Endothelial cell of umbilical vein (primary cell): ENCODE measurements around the gene FXYD4.

Experiments used
- CTCF ChIP-seq, 2 donors: IDR thresholded peaks; 1 replicate in 1 of 2; 2 replicates in 1 of 2; pipeline ENCODE4 v1.5.1; 2011; ENCODE audit warnings: low read length in 2 of 2, mild to moderate bottlenecking in 2 of 2, moderate library complexity in 2 of 2, control low read depth in 1 of 2, inconsistent platforms in 1 of 2, low read depth in 1 of 2; ENCODE audit not compliant: insufficient read depth in 1 of 2; ENCODE audit errors: extremely low read depth in 1 of 2
- EZH2 ChIP-seq: IDR thresholded peaks from 2 replicates; pipeline ENCODE4 v1.6.1; 2012; ENCODE audit warnings: borderline replicate concordance, low read depth, mild to moderate bottlenecking, moderate library complexity, low read length, inconsistent platforms; ENCODE audit not compliant: severe bottlenecking
- FOS ChIP-seq: IDR thresholded peaks from 2 replicates; pipeline ENCODE4 v1.6.1; 2011; ENCODE audit warnings: mild to moderate bottlenecking, low read length, moderate library complexity, borderline replicate concordance; ENCODE audit not compliant: insufficient read depth
- MAX ChIP-seq: IDR thresholded peaks from 2 replicates; pipeline ENCODE4 v1.6.1; 2011; ENCODE audit not compliant: insufficient read depth, insufficient read length
- MYC ChIP-seq: IDR thresholded peaks from one replicate; pipeline ENCODE4 v1.6.1; 2011; ENCODE audit warnings: mild to moderate bottlenecking, low read depth, low read length
- POLR2A ChIP-seq: IDR thresholded peaks from 2 replicates; pipeline ENCODE4 v1.6.1; 2012; ENCODE audit warnings: low read depth, mild to moderate bottlenecking, control low read depth, low read length
- POLR2AphosphoS5 ChIP-seq: IDR thresholded peaks from 2 replicates; pipeline ENCODE4 v1.6.1; 2012; ENCODE audit warnings: low read depth, mild to moderate bottlenecking, control low read depth, low read length, moderate library complexity; ENCODE audit not compliant: insufficient read depth

- TF ChIP-seq EZH2, result no peak
- TF ChIP-seq POLR2AphosphoS5, result no peak
- no peak for TF ChIP-seq CTCF (IDR thresholded peaks at IDR 0.05; ENCODE audit: extremely low read depth in 1 of 2, insufficient read depth in 1 of 2, low read depth in 1 of 2, low read length in 2 of 2)
- no peak for TF ChIP-seq POLR2A
- TF ChIP-seq MAX, result no peak
- TF ChIP-seq FOS, result no peak
- no peak for TF ChIP-seq MYC
These were observed 36.9 kb downstream of the FXYD4 start for GRCh38 chr10:43408331-43408709.
